H1 (cell line): Measurements from ENCODE around the gene PTAR1. TPM values are rescaled to one million over a fixed set of nuclear protein-coding genes. Genes with fewer than 3 reads are reported as not detected.

Experiments
- CTCF ChIA-PET: fragments of 300-600 bp; sonication (Branson Sonifier 250); formaldehyde crosslinking; loops from one replicate; lab custom pipeline; 2021; ENCODE audit not compliant: partially characterized antibody; lab: Charles Lee
- POLR2A ChIA-PET: fragments of 300-600 bp; sonication (Branson Sonifier 250); formaldehyde crosslinking; loops from one replicate; lab custom pipeline; 2021; ENCODE audit warnings: inconsistent platforms; ENCODE audit not compliant: partially characterized antibody; lab: Charles Lee
- DNase-seq, 2 experiments: peaks; one replicate each; pipeline versions ENCODE4 v3.0.0 to v3.0.0-alpha.2; 2010 to 2022; ENCODE audit warnings: low spot score in 2 of 2, low read depth in 1 of 2, mixed read lengths in 1 of 2
- FAIRE-seq: peaks from 2 replicates; lab custom pipeline; 2011; peaks lifted over from hg19 to GRCh38; lab: Jason Lieb, UNC
- H2AFZ ChIP-seq: 2 replicates; pipeline ENCODE4 v1.8.1; 2012; ENCODE audit warnings: low read length, inconsistent platforms
- H2AK5ac ChIP-seq: 2 replicates; pipeline ENCODE4 v1.6.1; 2013; ENCODE audit warnings: low read depth, low read length
- H2BK120ac ChIP-seq: replicated peaks from 2 replicates; pipeline ENCODE3; 2013; ENCODE audit warnings: low read depth, low read length, inconsistent platforms
- H2BK12ac ChIP-seq: 2 replicates; pipeline ENCODE4 v1.6.1; 2013; ENCODE audit warnings: low read depth, low read length
- H2BK15ac ChIP-seq: 2 replicates; pipeline ENCODE4 v1.6.1; 2013; ENCODE audit warnings: low read length
- H2BK20ac ChIP-seq: 2 replicates; pipeline ENCODE4 v1.6.1; 2013; ENCODE audit warnings: low read length
- H2BK5ac ChIP-seq: 2 replicates; pipeline ENCODE4 v1.6.1; 2013; ENCODE audit warnings: low read depth, low read length
- H3K14ac ChIP-seq: 2 replicates; pipeline ENCODE4 v1.6.1; 2013; ENCODE audit warnings: inconsistent platforms; ENCODE audit not compliant: insufficient read length
- H3K18ac ChIP-seq: 2 replicates; pipeline ENCODE4 v1.6.1; 2013; ENCODE audit warnings: low read length; ENCODE audit errors: extremely low read depth
- H3K23ac ChIP-seq: 2 replicates; pipeline ENCODE4 v1.6.1; 2013; ENCODE audit warnings: inconsistent platforms; ENCODE audit not compliant: insufficient read length
- H3K23me2 ChIP-seq: 2 replicates; pipeline ENCODE4 v1.6.1; 2013; ENCODE audit warnings: low read depth, low read length
- H3K27ac ChIP-seq: 2 replicates; pipeline ENCODE4 v1.6.1; 2011; ENCODE audit warnings: low read depth, low read length, inconsistent platforms
- H3K27me3 ChIP-seq, 4 experiments: replicated peaks in 1 of 4; 1 replicate in 1 of 4; 2 replicates in 3 of 4; pipeline versions ENCODE4 v1.6.1 to v1.8.1; 2011 to 2013; ENCODE audit warnings: low read length in 3 of 4, mild to moderate bottlenecking in 3 of 4, inconsistent platforms in 2 of 4, mixed read lengths in 2 of 4, moderate library complexity in 1 of 4; ENCODE audit not compliant: control insufficient read depth in 3 of 4, insufficient read depth in 3 of 4; ENCODE audit errors: extremely low read depth in 1 of 4
- H3K36me3 ChIP-seq, 4 experiments: 2 replicates each; pipeline versions ENCODE4 v1.6.1 to v1.8.1; 2011 to 2013; ENCODE audit warnings: mild to moderate bottlenecking in 4 of 4, low read length in 3 of 4, moderate library complexity in 2 of 4, control low read depth in 1 of 4, inconsistent platforms in 1 of 4; ENCODE audit not compliant: insufficient read depth in 4 of 4, control insufficient read depth in 2 of 4
- H3K4ac ChIP-seq: replicated peaks from 2 replicates; pipeline ENCODE3; 2013; ENCODE audit warnings: low read length, low read depth, mixed read lengths, inconsistent platforms; ENCODE audit not compliant: insufficient read length
- H3K4me1 ChIP-seq, 4 experiments: replicated peaks in 1 of 4; 1 replicate in 1 of 4; 2 replicates in 3 of 4; pipeline versions ENCODE4 v1.6.1 to v1.8.1; 2011 to 2013; ENCODE audit warnings: low read length in 3 of 4, inconsistent platforms in 2 of 4, mixed read lengths in 1 of 4; ENCODE audit not compliant: insufficient read depth in 4 of 4, control insufficient read depth in 3 of 4
- H3K4me2 ChIP-seq, 2 experiments: 2 replicates each; pipeline versions ENCODE4 v1.6.1 to v1.8.1; 2011 to 2013; ENCODE audit warnings: low read depth in 2 of 2, low read length in 2 of 2, control low read depth in 1 of 2, inconsistent platforms in 1 of 2, mild to moderate bottlenecking in 1 of 2; ENCODE audit not compliant: insufficient read depth in 1 of 2
- H3K4me3 ChIP-seq, 4 experiments: fragments of 200-600, 300-600 bp in 1 of 4; sonication (generic), shearing (Covaris generic), sonication (Bioruptor Twin) in 1 of 4; 2 replicates each; pipeline versions ENCODE4 v1.5.1 to v1.8.1; 2011 to 2016; ENCODE audit warnings: low read length in 4 of 4, low read depth in 3 of 4, control low read depth in 2 of 4, inconsistent platforms in 2 of 4, mild to moderate bottlenecking in 2 of 4, mixed read lengths in 1 of 4, moderate library complexity in 1 of 4; ENCODE audit not compliant: insufficient read depth in 2 of 4; ENCODE audit errors: extremely low read depth in 1 of 4
- H3K56ac ChIP-seq: replicated peaks from 2 replicates; pipeline ENCODE3; 2013; ENCODE audit warnings: low read depth, mild to moderate bottlenecking, mixed read lengths, low read length, inconsistent platforms; ENCODE audit not compliant: insufficient read length
- H3K79me1 ChIP-seq: 2 replicates; pipeline ENCODE4 v1.6.1; 2013; ENCODE audit warnings: low read depth, low read length, control low read depth
- H3K79me2 ChIP-seq, 2 experiments: 2 replicates each; pipeline versions ENCODE4 v1.6.1 to v1.8.1; 2012 to 2013; ENCODE audit warnings: low read length in 2 of 2, mild to moderate bottlenecking in 2 of 2, inconsistent platforms in 1 of 2; ENCODE audit not compliant: insufficient read depth in 2 of 2, control insufficient read depth in 1 of 2
- H3K9ac ChIP-seq, 4 experiments: replicated peaks in 1 of 4; 1 replicate in 1 of 4; 2 replicates in 3 of 4; pipeline versions ENCODE4 v1.6.1 to v1.8.1; 2011 to 2013; ENCODE audit warnings: low read depth in 3 of 4, low read length in 3 of 4, control low read depth in 2 of 4, mild to moderate bottlenecking in 2 of 4, moderate library complexity in 2 of 4, inconsistent platforms in 1 of 4; ENCODE audit errors: extremely low read depth in 1 of 4
- H3K9me3 ChIP-seq, 2 experiments: 2 replicates each; pipeline versions ENCODE4 v1.6.1 to v1.8.1; 2012 to 2013; ENCODE audit warnings: mild to moderate bottlenecking in 2 of 2, moderate library complexity in 2 of 2, control low read depth in 1 of 2, inconsistent platforms in 1 of 2, low read depth in 1 of 2, low read length in 1 of 2, mixed read lengths in 1 of 2; ENCODE audit not compliant: insufficient read depth in 2 of 2
- H4K20me1 ChIP-seq, 2 experiments: replicated peaks in 1 of 2; 2 replicates each; pipeline versions ENCODE3 to v1.8.1; 2011 to 2013; ENCODE audit warnings: inconsistent platforms in 2 of 2, low read length in 2 of 2, mild to moderate bottlenecking in 1 of 2; ENCODE audit not compliant: insufficient read depth in 2 of 2, control insufficient read depth in 1 of 2
- H4K5ac ChIP-seq: 2 replicates; pipeline ENCODE4 v1.6.1; 2013; ENCODE audit warnings: low read length, low read depth, mixed read lengths, inconsistent platforms; ENCODE audit not compliant: insufficient read length
- H4K8ac ChIP-seq: 2 replicates; pipeline ENCODE4 v1.8.0; 2013; ENCODE audit warnings: mild to moderate bottlenecking, moderate library complexity, low read length, inconsistent platforms; ENCODE audit not compliant: insufficient read depth; ENCODE audit errors: extremely low read depth
- H4K91ac ChIP-seq: replicated peaks from 2 replicates; pipeline ENCODE3; 2013; ENCODE audit warnings: low read length, mixed read lengths, inconsistent platforms; ENCODE audit not compliant: insufficient read length
- BACH1 ChIP-seq: IDR thresholded peaks from 2 replicates; pipeline ENCODE4 v1.6.1; 2012; ENCODE audit warnings: low read length, improper control_type of control experiment
- BRCA1 ChIP-seq: IDR thresholded peaks from 2 replicates; pipeline ENCODE4 v1.6.1; 2012; ENCODE audit warnings: low read depth, low read length, improper control_type of control experiment
- CBX8 ChIP-seq: fragments of 300-800, 300-1000 bp; sonication (generic); IDR thresholded peaks from 2 replicates; pipeline ENCODE4 v1.7.1; 2016; ENCODE audit warnings: low read depth, low read length, borderline replicate concordance
- CHD1 ChIP-seq: IDR thresholded peaks from 2 replicates; pipeline ENCODE4 v1.6.1; 2012; ENCODE audit warnings: low read depth, low read length, improper control_type of control experiment
- EP300 ChIP-seq, 2 experiments: IDR thresholded peaks; 1 replicate in 1 of 2; 2 replicates in 1 of 2; pipeline ENCODE4 v1.6.1; 2011 to 2012; ENCODE audit warnings: low read depth in 2 of 2, low read length in 2 of 2, mild to moderate bottlenecking in 2 of 2, borderline replicate concordance in 1 of 2, inconsistent platforms in 1 of 2, moderate library complexity in 1 of 2
- POU5F1 ChIP-seq: IDR thresholded peaks from 2 replicates; pipeline ENCODE4 v1.6.1; 2011; ENCODE audit warnings: low read depth, mild to moderate bottlenecking, low read length, moderate library complexity
- RFX5 ChIP-seq: IDR thresholded peaks from 2 replicates; pipeline ENCODE4 v1.6.1; 2011; ENCODE audit warnings: low read depth, low read length, improper control_type of control experiment, borderline replicate concordance
- RNF2 ChIP-seq: fragments of 200-900, 300-1000 bp; sonication (generic); IDR thresholded peaks from 2 replicates; pipeline ENCODE4 v1.7.1; 2016; ENCODE audit warnings: borderline replicate concordance, low read depth, mild to moderate bottlenecking, antibody characterized with exemption, low read length; ENCODE audit not compliant: poor library complexity, severe bottlenecking; ENCODE audit errors: missing control alignments
- SRF ChIP-seq: IDR thresholded peaks from 2 replicates; pipeline ENCODE4 v1.6.1; 2011; ENCODE audit warnings: mild to moderate bottlenecking, low read depth, low read length, moderate library complexity
- SUZ12 ChIP-seq: fragments of 200-600 bp; sonication (generic); IDR thresholded peaks from 2 replicates; pipeline ENCODE4 v1.6.1; 2012; ENCODE audit warnings: mild to moderate bottlenecking, inconsistent platforms, low read length, moderate library complexity, mixed read lengths
- WGBS, 2 experiments: shearing (Covaris generic) in 1 of 2; methylation state at CpG; one replicate each; pipeline versions ENCODE4 v1.1.6 to v1.1.7; 2013 to 2015; ENCODE audit warnings: low lambda C conversion rate in 2 of 2, mixed read lengths in 2 of 2, inconsistent platforms in 1 of 2, low coverage in 1 of 2, missing lambda C conversion rate in 1 of 2; ENCODE audit not compliant: insufficient replicate concordance in 2 of 2, insufficient coverage in 1 of 2, insufficient read length in 1 of 2; ENCODE audit errors: extremely low coverage in 1 of 2, missing lambda C conversion rate in 1 of 2; 5-methylcytosine and 5-hydroxymethylcytosine counted together
- polyA plus RNA-seq, 7 experiments: library from polyadenylated mRNA; depleted of rRNA in 3 of 7; stranded (reverse) in 5 of 7; unstranded in 2 of 7; fragments of >200 nt in 5 of 7; fragments of 200-250 nt in 2 of 7; gene quantifications; 1 replicate in 5 of 7; 2 replicates in 1 of 7; 4 replicates in 1 of 7; pipeline versions ENCODE4 v1.2.1 to v1.2.3, GENCODE V29; 2011 to 2013; ENCODE audit warnings: missing spikeins in 2 of 7, mixed read lengths in 2 of 7
- total RNA-seq: library from RNA; stranded (reverse); fragmentation: NEBNext Ultra II Directional; extraction: Animal tissue kit (Norgen Biotek cat#: 25700); gene quantifications from 2 replicates; pipeline ENCODE4 v1.2.1, GENCODE V29; 2021

Gene PTAR1
- total and polyA plus RNA-seq, 2 of the 8 experiments (the other 6 are each of a cell fraction or from before 2014, with no cell fraction given), result 19.5 to 84.9 TPM

DNA sequence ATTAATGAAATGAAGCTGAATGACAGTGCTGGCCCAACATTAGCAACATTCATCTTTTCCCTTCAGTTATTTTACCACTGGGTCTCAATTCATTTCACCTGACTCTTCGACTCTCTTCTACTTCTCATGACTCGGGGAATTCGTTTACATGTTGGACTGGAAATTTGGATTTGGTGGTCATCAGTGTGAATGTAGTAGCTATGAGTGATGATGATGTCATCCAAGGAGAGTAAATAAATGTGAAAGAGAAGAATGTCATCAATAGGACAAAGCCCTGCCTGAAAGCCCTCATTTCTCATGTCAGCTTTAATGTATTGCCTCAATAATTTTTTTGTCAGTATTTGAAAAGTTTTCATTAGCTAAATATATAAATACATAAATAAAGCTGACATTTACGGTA, 38.9 kb upstream of the PTAR1 start:
- no peak overlapping the region for H4K91ac ChIP-seq
- no peak overlapping the region for H3K23ac ChIP-seq
- no peak overlapping the region for H3K14ac ChIP-seq
- no peaks in the 10 kb centered on the region for H4K20me1 ChIP-seq
- no peak for DNase-seq
- no peak overlapping the region for H3K4me3 ChIP-seq
- H3K56ac ChIP-seq, result no peak overlapping the region
- FAIRE-seq, result no peak
- H3K27me3 ChIP-seq, result no peaks in the 10 kb centered on the region
- CTCF ChIA-PET, result interaction anchor here (1.4 kb wide), 1 partner anchor 11 kb away, joined by 5 read pairs; no protein-coding TSS in a partner anchor
- no peak overlapping the region for H2BK5ac ChIP-seq
- H2BK15ac ChIP-seq, result no peak overlapping the region
- H3K79me1 ChIP-seq, result no peaks in the 10 kb centered on the region
- no peak overlapping the region for H4K8ac ChIP-seq
- H3K27ac ChIP-seq, result no peak overlapping the region
- peaks cover 4 to 9% of the 10 kb centered on the region in 2 experiments; a peak in 3 of 4 replicates for H3K9me3 ChIP-seq
- H3K23me2 ChIP-seq, result no peaks in the 10 kb centered on the region
- no peaks in the 10 kb centered on the region for H3K36me3 ChIP-seq
- no peak overlapping the region for H2BK120ac ChIP-seq
- no peak overlapping the region for H3K9ac ChIP-seq
- H2BK20ac ChIP-seq, result no peak overlapping the region
- no peak overlapping the region for H3K18ac ChIP-seq
- WGBS, 2 experiments, result 96% methylated on average over 4 of the region's 4 CpGs; no CpG with 5 or more reads in 1 of the 2 experiments
- H3K4ac ChIP-seq, result no peak overlapping the region
- POLR2A ChIA-PET, result no interaction called here
- no peak overlapping the region for H2AK5ac ChIP-seq
- H3K4me1 ChIP-seq, result no peaks in the 10 kb centered on the region
- H2BK12ac ChIP-seq, result no peak overlapping the region
- H2AFZ ChIP-seq, result no peak overlapping the region
- no peaks in the 10 kb centered on the region for H3K79me2 ChIP-seq
- H3K4me2 ChIP-seq, result no peak overlapping the region
- no peak overlapping the region for H4K5ac ChIP-seq
- TF ChIP-seq SUZ12, result no peak
- TF ChIP-seq CHD1, result no peak
- no peak for TF ChIP-seq RNF2
- no peak for TF ChIP-seq CBX8
- no peak for TF ChIP-seq POU5F1
- TF ChIP-seq BRCA1, result no peak
- no peak for TF ChIP-seq BACH1
- TF ChIP-seq RFX5, result no peak
- no peak for TF ChIP-seq SRF
- TF ChIP-seq EP300 (IDR thresholded peaks at IDR 0.05; ENCODE audit: borderline replicate concordance in 1 of 2, low read depth in 2 of 2, low read length in 2 of 2), result no peak
